Stimulated activated naive CD8-positive, alpha-beta T cell treated with anti-CD3 and anti-CD28 coated beads, Interleukin-15, Interleukin-2, amounts not matched to agents 100 ng/mL and 50 ng/mL, for 24 hours (primary cell): Measurements from ENCODE around the gene CPEB2.
A peak's percentile ranks its signal among the peaks of the same experiment; 100 is the strongest.

Experiments
- H3K27ac Mint-ChIP-seq: one replicate; pipeline ENCODE4 v1.8.0; 2021; ENCODE audit warnings: mild to moderate bottlenecking, mixed read lengths
- H3K27me3 Mint-ChIP-seq: one replicate; pipeline ENCODE4 v1.8.0; 2021; ENCODE audit warnings: mixed read lengths
- H3K36me3 Mint-ChIP-seq: one replicate; pipeline ENCODE4 v1.8.0; 2021; ENCODE audit warnings: low read depth, mixed read lengths
- H3K4me1 Mint-ChIP-seq: one replicate; pipeline ENCODE4 v1.8.0; 2021; ENCODE audit warnings: low read depth, mixed read lengths
- H3K4me3 Mint-ChIP-seq: one replicate; pipeline ENCODE4 v1.8.0; 2021; ENCODE audit warnings: mild to moderate bottlenecking, mixed read lengths
- H3K9me3 Mint-ChIP-seq: one replicate; pipeline ENCODE4 v1.8.0; 2021; ENCODE audit warnings: mixed read lengths

The CPEB2 gene

GRCh38 chr4:15021946-15022345 is 19.7 kb downstream of the CPEB2 start:
- Mint-ChIP-seq H3K4me3 (no peak overlapping the region), H3K36me3 (peaks cover 43% of the 10 kb centered on the region), H3K27ac (peak overlapping the region; percentile 19), H3K9me3 (no peaks in the 10 kb centered on the region), H3K4me1 (peaks cover 50% of the 10 kb centered on the region), H3K27me3 (no peaks in the 10 kb centered on the region)

GRCh38 chr4:15024386-15024785 is 22.1 kb downstream of the CPEB2 start:
- Mint-ChIP-seq H3K4me1 (peaks cover 40% of the 10 kb centered on the region), H3K27ac (no peak overlapping the region), H3K36me3 (peaks cover 44% of the 10 kb centered on the region), H3K27me3 (no peaks in the 10 kb centered on the region), H3K4me3 (no peak overlapping the region), H3K9me3 (no peaks in the 10 kb centered on the region)

GRCh38 chr4:15025693-15026092 is 23.4 kb downstream of the CPEB2 start:
- H3K9me3 Mint-ChIP-seq = no peaks in the 10 kb centered on the region
- H3K27me3 Mint-ChIP-seq = no peaks in the 10 kb centered on the region
- peaks cover 29% of the 10 kb centered on the region for H3K4me1 Mint-ChIP-seq
- H3K27ac Mint-ChIP-seq = no peak overlapping the region
- H3K4me3 Mint-ChIP-seq = no peak overlapping the region
- H3K36me3 Mint-ChIP-seq = peaks cover 36% of the 10 kb centered on the region

- H3K36me3 Mint-ChIP-seq = peaks cover 30% of the 10 kb centered on the region
- no peaks in the 10 kb centered on the region for H3K9me3 Mint-ChIP-seq
- no peak overlapping the region for H3K4me3 Mint-ChIP-seq
- H3K27ac Mint-ChIP-seq = no peak overlapping the region
- no peaks in the 10 kb centered on the region for H3K27me3 Mint-ChIP-seq
- peaks cover 9% of the 10 kb centered on the region for H3K4me1 Mint-ChIP-seq
Observed at GRCh38 chr4:15027921-15028435, 25.7 kb downstream of the CPEB2 start.

- Mint-ChIP-seq H3K9me3 (no peaks in the 10 kb centered on the region), H3K4me3 (no peak overlapping the region), H3K27me3 (no peaks in the 10 kb centered on the region), H3K4me1 (peaks cover 12% of the 10 kb centered on the region), H3K36me3 (peaks cover 42% of the 10 kb centered on the region), H3K27ac (no peak overlapping the region)
Observed at GRCh38 chr4:15031197-15031596, 28.9 kb downstream of the CPEB2 start.

GRCh38 chr4:15031993-15032675 is 29.9 kb downstream of the CPEB2 start:
- H3K36me3 Mint-ChIP-seq = peaks cover 40% of the 10 kb centered on the region
- H3K9me3 Mint-ChIP-seq = no peaks in the 10 kb centered on the region
- no peak overlapping the region for H3K27ac Mint-ChIP-seq
- peaks cover 11% of the 10 kb centered on the region for H3K4me1 Mint-ChIP-seq
- H3K27me3 Mint-ChIP-seq = no peaks in the 10 kb centered on the region
- no peak overlapping the region for H3K4me3 Mint-ChIP-seq

- Mint-ChIP-seq H3K27ac (no peak overlapping the region), H3K9me3 (no peaks in the 10 kb centered on the region), H3K4me1 (peaks cover 8% of the 10 kb centered on the region), H3K4me3 (no peak overlapping the region), H3K27me3 (no peaks in the 10 kb centered on the region), H3K36me3 (peaks cover 28% of the 10 kb centered on the region)
Observed at GRCh38 chr4:15034071-15034764, 31.9 kb downstream of the CPEB2 start.

GRCh38 chr4:15035159-15035558 is 32.9 kb downstream of the CPEB2 start:
- peaks cover 24% of the 10 kb centered on the region for H3K36me3 Mint-ChIP-seq
- H3K9me3 Mint-ChIP-seq = no peaks in the 10 kb centered on the region
- no peak overlapping the region for H3K27ac Mint-ChIP-seq
- H3K4me3 Mint-ChIP-seq = no peak overlapping the region
- H3K27me3 Mint-ChIP-seq = no peaks in the 10 kb centered on the region
- peaks cover 8% of the 10 kb centered on the region for H3K4me1 Mint-ChIP-seq

- Mint-ChIP-seq H3K4me1 (peaks cover 8% of the 10 kb centered on the region), H3K27me3 (no peaks in the 10 kb centered on the region), H3K9me3 (no peaks in the 10 kb centered on the region), H3K27ac (no peak overlapping the region), H3K36me3 (peaks cover 36% of the 10 kb centered on the region), H3K4me3 (no peak overlapping the region)
Observed at GRCh38 chr4:15037923-15038541, 35.8 kb downstream of the CPEB2 start.

GRCh38 chr4:15040916-15041463 is 38.7 kb downstream of the CPEB2 start:
- no peaks in the 10 kb centered on the region for H3K4me1 Mint-ChIP-seq

GRCh38 chr4:15042529-15043167 is 40.4 kb downstream of the CPEB2 start:
- Mint-ChIP-seq H3K27me3 (no peaks in the 10 kb centered on the region), H3K36me3 (peaks cover 18% of the 10 kb centered on the region), H3K4me1 (no peaks in the 10 kb centered on the region), H3K4me3 (no peak overlapping the region), H3K27ac (no peak overlapping the region), H3K9me3 (no peaks in the 10 kb centered on the region)

More at GRCh38 chr4:15040916-15041463, 38.7 kb downstream of the CPEB2 start:
- no peak overlapping the region for H3K27ac Mint-ChIP-seq
- H3K9me3 Mint-ChIP-seq = no peaks in the 10 kb centered on the region
- H3K36me3 Mint-ChIP-seq = peaks cover 14% of the 10 kb centered on the region
- H3K27me3 Mint-ChIP-seq = no peaks in the 10 kb centered on the region
- no peak overlapping the region for H3K4me3 Mint-ChIP-seq

GRCh38 chr4:15043226-15043625 is 40.9 kb downstream of the CPEB2 start:
- Mint-ChIP-seq H3K27me3 (no peaks in the 10 kb centered on the region), H3K4me3 (no peak overlapping the region), H3K27ac (no peak overlapping the region), H3K9me3 (no peaks in the 10 kb centered on the region), H3K36me3 (peaks cover 20% of the 10 kb centered on the region), H3K4me1 (no peaks in the 10 kb centered on the region)

- no peak overlapping the region for H3K27ac Mint-ChIP-seq
- no peaks in the 10 kb centered on the region for H3K4me1 Mint-ChIP-seq
- no peaks in the 10 kb centered on the region for H3K27me3 Mint-ChIP-seq
- peaks cover 25% of the 10 kb centered on the region for H3K36me3 Mint-ChIP-seq
- no peak overlapping the region for H3K4me3 Mint-ChIP-seq
- no peaks in the 10 kb centered on the region for H3K9me3 Mint-ChIP-seq
Observed at GRCh38 chr4:15043922-15044321, 41.6 kb downstream of the CPEB2 start.

- Mint-ChIP-seq H3K9me3 (no peaks in the 10 kb centered on the region), H3K27ac (no peak overlapping the region), H3K4me1 (peaks cover 3% of the 10 kb centered on the region), H3K4me3 (no peak overlapping the region), H3K36me3 (peaks cover 37% of the 10 kb centered on the region), H3K27me3 (no peaks in the 10 kb centered on the region)
Observed at GRCh38 chr4:15054541-15054940, 52.3 kb downstream of the CPEB2 start.

GRCh38 chr4:15060213-15060612 is 57.9 kb downstream of the CPEB2 start:
- Mint-ChIP-seq H3K9me3 (no peaks in the 10 kb centered on the region), H3K4me3 (no peak overlapping the region), H3K36me3 (peaks cover 29% of the 10 kb centered on the region), H3K27me3 (no peaks in the 10 kb centered on the region), H3K27ac (no peak overlapping the region), H3K4me1 (no peaks in the 10 kb centered on the region)
